Astrocyte (in vitro differentiated cells and primary cell): ENCODE results near the gene NPM3. TPM values are rescaled to one million over a fixed set of nuclear protein-coding genes. Genes with fewer than 3 reads are reported as not detected.

Experiments
- DNase-seq: peaks from one replicate; pipeline ENCODE4 v3.0.0-alpha.2; 2010; ENCODE audit warnings: low read depth
- FAIRE-seq: peaks from 2 replicates; lab custom pipeline; 2011; peaks lifted over from hg19 to GRCh38; lab: Jason Lieb, UNC
- H2AFZ ChIP-seq: 2 replicates; pipeline ENCODE4 v1.6.0; 2012; ENCODE audit warnings: low read depth, low read length, inconsistent platforms
- H3K27ac ChIP-seq: 2 replicates; pipeline ENCODE4 v1.5.1; 2011; ENCODE audit warnings: low read depth, low read length, inconsistent platforms
- H3K27me3 ChIP-seq: 2 replicates; pipeline ENCODE4 v1.6.0; 2011; ENCODE audit warnings: low read length, inconsistent platforms; ENCODE audit not compliant: insufficient read depth
- H3K36me3 ChIP-seq: 2 replicates; pipeline ENCODE4 v1.5.1; 2011; ENCODE audit warnings: low read length, inconsistent platforms; ENCODE audit not compliant: insufficient read depth
- H3K4me1 ChIP-seq: 2 replicates; pipeline ENCODE4 v1.5.1; 2011; ENCODE audit warnings: low read length, inconsistent platforms; ENCODE audit not compliant: insufficient read depth
- H3K4me2 ChIP-seq: 2 replicates; pipeline ENCODE4 v1.6.0; 2012; ENCODE audit warnings: low read length, inconsistent platforms
- H3K4me3 ChIP-seq: 2 replicates; pipeline ENCODE4 v1.5.1; 2011; ENCODE audit warnings: low read depth, mild to moderate bottlenecking, low read length, inconsistent platforms; ENCODE audit not compliant: insufficient read depth
- H3K79me2 ChIP-seq: 2 replicates; pipeline ENCODE4 v1.6.0; 2012; ENCODE audit warnings: mild to moderate bottlenecking, low read length, inconsistent platforms; ENCODE audit not compliant: insufficient read depth
- H3K9ac ChIP-seq: 2 replicates; pipeline ENCODE4 v1.6.0; 2012; ENCODE audit warnings: mild to moderate bottlenecking, low read length, inconsistent platforms
- H3K9me3 ChIP-seq: 2 replicates; pipeline ENCODE4 v1.5.1; 2012; ENCODE audit warnings: low read depth, mild to moderate bottlenecking, low read length, inconsistent platforms; ENCODE audit not compliant: insufficient read depth
- H4K20me1 ChIP-seq: 2 replicates; pipeline ENCODE4 v1.6.0; 2012; ENCODE audit warnings: low read length, inconsistent platforms; ENCODE audit not compliant: insufficient read depth
- H3K27ac Mint-ChIP-seq: one replicate; pipeline ENCODE4 v1.8.0; 2021; ENCODE audit warnings: mild to moderate bottlenecking, mixed read lengths; ENCODE audit not compliant: unreplicated experiment
- H3K27me3 Mint-ChIP-seq: one replicate; pipeline ENCODE4 v1.8.0; 2021; ENCODE audit warnings: low read depth, mixed read lengths; ENCODE audit not compliant: unreplicated experiment
- H3K36me3 Mint-ChIP-seq: one replicate; pipeline ENCODE4 v1.8.0; 2021; ENCODE audit warnings: low read depth, mixed read lengths; ENCODE audit not compliant: unreplicated experiment
- H3K4me1 Mint-ChIP-seq: one replicate; pipeline ENCODE4 v1.8.0; 2021; ENCODE audit warnings: low read depth, mixed read lengths; ENCODE audit not compliant: unreplicated experiment
- H3K4me3 Mint-ChIP-seq: one replicate; pipeline ENCODE4 v1.8.0; 2021; ENCODE audit warnings: mild to moderate bottlenecking, moderate library complexity, mixed read lengths; ENCODE audit not compliant: unreplicated experiment
- H3K9me3 Mint-ChIP-seq: one replicate; pipeline ENCODE4 v1.8.0; 2021; ENCODE audit warnings: mild to moderate bottlenecking, mixed read lengths; ENCODE audit not compliant: unreplicated experiment
- CTCF ChIP-seq: IDR thresholded peaks from 2 replicates; pipeline ENCODE4 v1.5.1; 2011; ENCODE audit warnings: low read depth, mild to moderate bottlenecking, inconsistent platforms, low read length, moderate library complexity; ENCODE audit not compliant: insufficient read depth
- EZH2 ChIP-seq: IDR thresholded peaks from 2 replicates; pipeline ENCODE4 v1.6.1; 2012; ENCODE audit warnings: mild to moderate bottlenecking, low read length, inconsistent platforms; ENCODE audit not compliant: insufficient read depth
- total RNA-seq: library from RNA; stranded (reverse); gene quantifications from 2 replicates; pipeline ENCODE4 v1.2.1, GENCODE V29; 2021

NPM3 gene
- total RNA-seq, 1 donor from 2014 or later: 40.7 TPM

GRCh38 chr10:101767966-101768790, 15.1 kb downstream of the NPM3 start:
- Histone ChIP-seq H2AFZ (no peak overlapping the region), H3K27me3 (peaks cover 37% of the 10 kb centered on the region), H3K27ac (no peak overlapping the region), H3K9ac (no peak overlapping the region), H4K20me1 (peaks cover 9% of the 10 kb centered on the region), H3K79me2 (no peaks in the 10 kb centered on the region), H3K4me3 (no peak overlapping the region), H3K4me1 (no peaks in the 10 kb centered on the region), H3K4me2 (no peak overlapping the region), H3K9me3 (no peaks in the 10 kb centered on the region), H3K36me3 (no peaks in the 10 kb centered on the region)
- no peak for DNase-seq
- H3K9me3 Mint-ChIP-seq: peaks cover 5% of the 10 kb centered on the region
- H3K4me1 Mint-ChIP-seq: no peaks in the 10 kb centered on the region
- peaks cover 15% of the 10 kb centered on the region for H3K36me3 Mint-ChIP-seq
- H3K4me3 Mint-ChIP-seq: no peak overlapping the region
- peaks cover 72% of the 10 kb centered on the region for H3K27me3 Mint-ChIP-seq
- no peak for FAIRE-seq
- TF ChIP-seq EZH2 (no peak), CTCF (no peak)
- no peak overlapping the region for H3K27ac Mint-ChIP-seq

GRCh38 chr10:101767600-101767945, 15.7 kb downstream of the NPM3 start:
- TF ChIP-seq EZH2: no peak
- peaks cover 5% of the 10 kb centered on the region for H3K9me3 Mint-ChIP-seq
- H3K36me3 Mint-ChIP-seq: peaks cover 15% of the 10 kb centered on the region
- H3K36me3 ChIP-seq: no peaks in the 10 kb centered on the region
- FAIRE-seq: no peak
- H3K9ac ChIP-seq: no peak overlapping the region
- no peak overlapping the region for H3K27ac Mint-ChIP-seq
- H3K27me3 ChIP-seq: peaks cover 31% of the 10 kb centered on the region
- peaks cover 3% of the 10 kb centered on the region for H4K20me1 ChIP-seq
- H3K4me2 ChIP-seq: no peak overlapping the region
- no peak overlapping the region for H3K4me3 ChIP-seq
- H3K27me3 Mint-ChIP-seq: peaks cover 71% of the 10 kb centered on the region
- H3K4me1 Mint-ChIP-seq: no peaks in the 10 kb centered on the region
- H3K4me1 ChIP-seq: no peaks in the 10 kb centered on the region
- no peak for DNase-seq
- H3K4me3 Mint-ChIP-seq: no peak overlapping the region
- no peaks in the 10 kb centered on the region for H3K79me2 ChIP-seq
- no peak overlapping the region for H2AFZ ChIP-seq
- H3K9me3 ChIP-seq: no peaks in the 10 kb centered on the region
- no peak overlapping the region for H3K27ac ChIP-seq

GRCh38 chr10:101766753-101767599, 16.3 kb downstream of the NPM3 start:
- no peak overlapping the region for H3K27ac Mint-ChIP-seq
- no peak for DNase-seq
- no peak for TF ChIP-seq CTCF
- TF ChIP-seq EZH2: no peak

More at GRCh38 chr10:101766753-101767599, 16.3 kb downstream of the NPM3 start:
- Histone ChIP-seq H3K4me1 (no peaks in the 10 kb centered on the region), H3K27ac (no peak overlapping the region), H2AFZ (no peak overlapping the region), H3K36me3 (no peaks in the 10 kb centered on the region), H3K27me3 (peaks cover 25% of the 10 kb centered on the region), H4K20me1 (no peaks in the 10 kb centered on the region), H3K4me2 (no peak overlapping the region), H3K9me3 (no peaks in the 10 kb centered on the region), H3K4me3 (no peak overlapping the region), H3K9ac (no peak overlapping the region), H3K79me2 (no peaks in the 10 kb centered on the region)
- no peak for FAIRE-seq
- peaks cover 71% of the 10 kb centered on the region for H3K27me3 Mint-ChIP-seq
- no peak overlapping the region for H3K4me3 Mint-ChIP-seq
- peaks cover 5% of the 10 kb centered on the region for H3K9me3 Mint-ChIP-seq
- H3K4me1 Mint-ChIP-seq: no peaks in the 10 kb centered on the region
- H3K36me3 Mint-ChIP-seq: peaks cover 13% of the 10 kb centered on the region
